K562 (cell line): ENCODE measurements around the gene PPP2R5A. TPM values are rescaled to one million over a fixed set of nuclear protein-coding genes. Genes with fewer than 3 reads are reported as not detected.

ENCODE experiments used
- ASH1L ChIP-seq: fragments of 450-650 bp; IDR thresholded peaks from 2 replicates; pipeline ENCODE4 v1.6.1; 2018; ENCODE audit warnings: borderline replicate concordance, mild to moderate bottlenecking, low read depth; ENCODE audit not compliant: partially characterized antibody
- BRD4 ChIP-seq: fragments of 200-600 bp; sonication (generic); IDR thresholded peaks from 2 replicates; pipeline ENCODE4 v1.6.1; 2017; ENCODE audit warnings: inconsistent platforms
- CBFA2T3 ChIP-seq: fragments of 450-650 bp; IDR thresholded peaks from 2 replicates; pipeline ENCODE4 v1.6.1; 2017
- CSDE1 ChIP-seq, 2 experiments: fragments of 450-650 bp; IDR thresholded peaks; 2 replicates each; pipeline ENCODE4 v1.6.1; 2016; ENCODE audit warnings: mild to moderate bottlenecking in 1 of 2
- DMBX1 ChIP-seq: fragments of 250-450 bp; sonication (Bioruptor Pico); IDR thresholded peaks from 2 replicates; pipeline ENCODE4 v1.8.0; 2022; ENCODE audit warnings: inconsistent platforms, mild to moderate bottlenecking, moderate library complexity, borderline replicate concordance
- GTF2E2 ChIP-seq: fragments of 200-800 bp; sonication (Bioruptor generic); IDR thresholded peaks from 2 replicates; pipeline ENCODE4 v1.6.1; 2016; ENCODE audit warnings: missing genetic modification characterization, missing compliant biosample characterization
- KAT2B ChIP-seq: IDR thresholded peaks from one replicate; pipeline ENCODE4 v1.6.1; 2012; ENCODE audit warnings: low read depth, mild to moderate bottlenecking, control low read depth, inconsistent platforms, low read length, moderate library complexity
- KAT8 ChIP-seq: fragments of 450-650 bp; IDR thresholded peaks from 2 replicates; pipeline ENCODE4 v1.6.1; 2016; ENCODE audit warnings: low read depth, mild to moderate bottlenecking
- MYC ChIP-seq, 2 experiments: fragments of 250-450 bp in 1 of 2; sonication (Bioruptor Pico) in 1 of 2; IDR thresholded peaks; 2 replicates each; pipeline versions ENCODE4 v1.5.1 to v1.6.1; 2012 to 2021; ENCODE audit warnings: low read depth in 2 of 2, borderline replicate concordance in 1 of 2, improper control_type of control experiment in 1 of 2, low read length in 1 of 2, mild to moderate bottlenecking in 1 of 2, moderate library complexity in 1 of 2
- NFE2L1 ChIP-seq: fragments of 450-650 bp; IDR thresholded peaks from 2 replicates; pipeline ENCODE4 v1.6.1; 2016; ENCODE audit warnings: missing genetic modification characterization, low read depth, mild to moderate bottlenecking, missing compliant biosample characterization, moderate library complexity, borderline replicate concordance
- NR2F6 ChIP-seq: fragments of 450-650 bp; formaldehyde crosslinking; IDR thresholded peaks from 2 replicates; pipeline ENCODE4 v1.4.0; 2020; ENCODE audit warnings: mild to moderate bottlenecking
- RBM14 ChIP-seq: fragments of 200-400 bp; formaldehyde crosslinking; IDR thresholded peaks from 2 replicates; pipeline ENCODE4 v1.6.1; 2018; ENCODE audit warnings: low read depth, mild to moderate bottlenecking, low read length, moderate library complexity, borderline replicate concordance; ENCODE audit not compliant: insufficient read depth
- SOX6 ChIP-seq: fragments of 450-650 bp; IDR thresholded peaks from 2 replicates; pipeline ENCODE4 v1.6.1; 2014; ENCODE audit warnings: mild to moderate bottlenecking
- ZNF165 ChIP-seq: fragments of 250-450 bp; sonication (Bioruptor Pico); IDR thresholded peaks from 2 replicates; pipeline ENCODE4 v1.4.0; 2020; ENCODE audit warnings: borderline replicate concordance
- ZNF324 ChIP-seq: fragments of 250-450 bp; sonication (Bioruptor Pico); IDR thresholded peaks from 2 replicates; pipeline ENCODE4 v1.4.0; 2020; ENCODE audit warnings: mild to moderate bottlenecking
- ZNF354B ChIP-seq: fragments of 250-450 bp; sonication (Bioruptor Pico); IDR thresholded peaks from 2 replicates; pipeline ENCODE4 v1.4.0; 2020
- polyA plus RNA-seq, 8 experiments: library from polyadenylated mRNA; depleted of rRNA in 4 of 8; stranded (reverse) in 5 of 8; unstranded in 3 of 8; fragments of >200 nt; fragmentation: Nextera tagmentation in 2 of 8; fragmentation: Illumina TruSeq in 1 of 8; extraction: Ambion mirVana in 2 of 8; extraction: Trizol in 1 of 8; gene quantifications; 2 replicates each; pipeline versions ENCODE4 v1.2.1 to v1.2.3, GENCODE V29; 2011 to 2014; ENCODE audit warnings: inconsistent platforms in 1 of 8, missing spikeins in 1 of 8
- total RNA-seq, 7 experiments: library from RNA; depleted of rRNA in 6 of 7; stranded (reverse); fragments of >200 nt in 6 of 7; fragmentation: Illumina TruSeq in 2 of 7; extraction: Trizol in 2 of 7; gene quantifications; 2 replicates each; pipeline versions ENCODE4 v1.2.1 to v1.2.3, GENCODE V29; 2011 to 2021; ENCODE audit warnings: low replicate concordance in 1 of 7
- TF ChIP-seq, protein P1 (sequence below): fragments of 450-650 bp; IDR thresholded peaks from 2 replicates; pipeline ENCODE4 v1.6.1; 2014; ENCODE audit warnings: low read depth, mild to moderate bottlenecking, moderate library complexity, borderline replicate concordance
- TF ChIP-seq, protein P2 (sequence below): fragments of 250-450 bp; sonication (Bioruptor Pico); IDR thresholded peaks from 2 replicates; pipeline ENCODE4 v1.4.0; 2020
- TF ChIP-seq, protein P3 (sequence below): fragments of 250-450 bp; sonication (Bioruptor Pico); IDR thresholded peaks from 2 replicates; pipeline ENCODE4 v1.4.0; 2020; ENCODE audit warnings: mild to moderate bottlenecking, moderate library complexity, borderline replicate concordance
- TF ChIP-seq, protein P4 (sequence below): sonication (generic); formaldehyde crosslinking; IDR thresholded peaks from 2 replicates; pipeline ENCODE4 v1.9.0; 2022; ENCODE audit warnings: mild to moderate bottlenecking, missing genetic modification reagents

The PPP2R5A gene
- total and polyA plus RNA-seq, 9 of the 15 experiments (the other 6 are each of a cell fraction or from before 2014, with no cell fraction given) = 26.9 to 106 (median 64.3) TPM

DNA sequence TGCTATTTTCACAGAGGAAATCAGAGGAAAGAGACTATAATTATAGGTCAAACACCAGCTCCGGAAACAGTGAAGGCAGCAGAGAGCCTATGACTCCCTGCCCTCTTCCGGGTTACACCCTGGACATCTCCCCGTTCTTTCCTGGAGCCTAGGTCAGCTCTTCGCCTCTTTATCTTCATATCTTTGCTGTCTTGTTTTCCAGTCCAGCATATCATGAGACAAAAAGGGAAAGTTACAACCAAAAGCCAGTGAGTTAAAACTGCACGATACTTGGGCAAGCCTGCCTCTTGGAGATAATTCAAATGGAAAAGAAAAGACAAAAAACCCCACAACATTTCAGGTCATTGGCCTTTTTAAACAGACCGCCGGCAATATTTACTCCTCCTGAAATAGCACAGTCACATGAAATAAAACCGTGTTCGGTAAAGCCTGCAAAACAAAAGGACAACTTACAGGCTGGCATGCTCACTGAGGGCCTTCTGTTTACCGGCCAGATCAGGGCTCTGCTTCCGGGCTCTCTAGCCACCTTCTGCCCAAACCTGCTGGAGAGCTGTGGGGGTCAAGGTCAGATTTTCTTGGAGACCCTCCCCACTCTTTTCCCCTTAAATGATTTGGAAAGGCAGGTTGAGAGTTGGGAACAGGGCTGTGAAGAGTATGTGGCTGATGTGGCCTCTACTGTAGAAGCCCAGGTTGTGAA, 42.8 kb upstream of the PPP2R5A start (continued):
- TF ChIP-seq, protein P1, sequence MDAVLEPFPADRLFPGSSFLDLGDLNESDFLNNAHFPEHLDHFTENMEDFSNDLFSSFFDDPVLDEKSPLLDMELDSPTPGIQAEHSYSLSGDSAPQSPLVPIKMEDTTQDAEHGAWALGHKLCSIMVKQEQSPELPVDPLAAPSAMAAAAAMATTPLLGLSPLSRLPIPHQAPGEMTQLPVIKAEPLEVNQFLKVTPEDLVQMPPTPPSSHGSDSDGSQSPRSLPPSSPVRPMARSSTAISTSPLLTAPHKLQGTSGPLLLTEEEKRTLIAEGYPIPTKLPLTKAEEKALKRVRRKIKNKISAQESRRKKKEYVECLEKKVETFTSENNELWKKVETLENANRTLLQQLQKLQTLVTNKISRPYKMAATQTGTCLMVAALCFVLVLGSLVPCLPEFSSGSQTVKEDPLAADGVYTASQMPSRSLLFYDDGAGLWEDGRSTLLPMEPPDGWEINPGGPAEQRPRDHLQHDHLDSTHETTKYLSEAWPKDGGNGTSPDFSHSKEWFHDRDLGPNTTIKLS = no peak
- TF ChIP-seq ZNF165 (no peak), GTF2E2 (tag) (no peak), NR2F6 (0 out of 2 replicates have a peak, but pooled peaks have one; percentile 57), KAT8 (no peak), ZNF324 (CRISPR knock-in tag) (peak; percentile 29; the same call in 1 of the 2 replicates), DMBX1 (peak; percentile 58; the same call in 1 of the 2 replicates), SOX6 (peak; percentile 87), ASH1L (peak; percentile 67), KAT2B (no peak), MYC (IDR thresholded peaks at IDR 0.05; ENCODE audit: low read depth, low read length) (peak; percentile 63), MYC (CRISPR knock-in tag; IDR thresholded peaks at IDR 0.05; ENCODE audit: borderline replicate concordance, low read depth) (no peak), BRD4 (peak; percentile 84), NFE2L1 (tag) (no peak; the same call in 1 of the 2 replicates), CBFA2T3 (peak; percentile 74), ZNF354B (CRISPR knock-in tag) (no peak), RBM14 (no peak), CSDE1 (IDR thresholded peaks at IDR 0.05) (peak in 1 of 2 experiments; percentile 26; a peak in 1 of 4 replicates)
- TF ChIP-seq, protein P2, sequence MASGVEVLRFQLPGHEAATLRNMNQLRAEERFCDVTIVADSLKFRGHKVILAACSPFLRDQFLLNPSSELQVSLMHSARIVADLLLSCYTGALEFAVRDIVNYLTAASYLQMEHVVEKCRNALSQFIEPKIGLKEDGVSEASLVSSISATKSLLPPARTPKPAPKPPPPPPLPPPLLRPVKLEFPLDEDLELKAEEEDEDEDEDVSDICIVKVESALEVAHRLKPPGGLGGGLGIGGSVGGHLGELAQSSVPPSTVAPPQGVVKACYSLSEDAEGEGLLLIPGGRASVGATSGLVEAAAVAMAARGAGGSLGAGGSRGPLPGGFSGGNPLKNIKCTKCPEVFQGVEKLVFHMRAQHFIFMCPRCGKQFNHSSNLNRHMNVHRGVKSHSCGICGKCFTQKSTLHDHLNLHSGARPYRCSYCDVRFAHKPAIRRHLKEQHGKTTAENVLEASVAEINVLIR (CRISPR knock-in tag) = no peak; the same call in 1 of the 2 replicates
- TF ChIP-seq, protein P3, sequence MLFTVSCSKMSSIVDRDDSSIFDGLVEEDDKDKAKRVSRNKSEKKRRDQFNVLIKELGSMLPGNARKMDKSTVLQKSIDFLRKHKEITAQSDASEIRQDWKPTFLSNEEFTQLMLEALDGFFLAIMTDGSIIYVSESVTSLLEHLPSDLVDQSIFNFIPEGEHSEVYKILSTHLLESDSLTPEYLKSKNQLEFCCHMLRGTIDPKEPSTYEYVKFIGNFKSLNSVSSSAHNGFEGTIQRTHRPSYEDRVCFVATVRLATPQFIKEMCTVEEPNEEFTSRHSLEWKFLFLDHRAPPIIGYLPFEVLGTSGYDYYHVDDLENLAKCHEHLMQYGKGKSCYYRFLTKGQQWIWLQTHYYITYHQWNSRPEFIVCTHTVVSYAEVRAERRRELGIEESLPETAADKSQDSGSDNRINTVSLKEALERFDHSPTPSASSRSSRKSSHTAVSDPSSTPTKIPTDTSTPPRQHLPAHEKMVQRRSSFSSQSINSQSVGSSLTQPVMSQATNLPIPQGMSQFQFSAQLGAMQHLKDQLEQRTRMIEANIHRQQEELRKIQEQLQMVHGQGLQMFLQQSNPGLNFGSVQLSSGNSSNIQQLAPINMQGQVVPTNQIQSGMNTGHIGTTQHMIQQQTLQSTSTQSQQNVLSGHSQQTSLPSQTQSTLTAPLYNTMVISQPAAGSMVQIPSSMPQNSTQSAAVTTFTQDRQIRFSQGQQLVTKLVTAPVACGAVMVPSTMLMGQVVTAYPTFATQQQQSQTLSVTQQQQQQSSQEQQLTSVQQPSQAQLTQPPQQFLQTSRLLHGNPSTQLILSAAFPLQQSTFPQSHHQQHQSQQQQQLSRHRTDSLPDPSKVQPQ = no peak
- TF ChIP-seq, protein P4, sequence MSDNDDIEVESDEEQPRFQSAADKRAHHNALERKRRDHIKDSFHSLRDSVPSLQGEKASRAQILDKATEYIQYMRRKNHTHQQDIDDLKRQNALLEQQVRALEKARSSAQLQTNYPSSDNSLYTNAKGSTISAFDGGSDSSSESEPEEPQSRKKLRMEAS (CRISPR knock-in tag) = no peak
